HG03025 (cell line): ENCODE measurements around the gene COX7C.
"Not testable (repeated sequence)": the region's sequence is repeated elsewhere in the genome, so short reads cannot be mapped to it uniquely, and the experiment has no call there.

ENCODE experiments used
- ATAC-seq: cut with Tn5 transposase; IDR thresholded peaks from one replicate; pipeline ENCODE4 v1.9.1; 2021; ENCODE audit warnings: mild to moderate bottlenecking, moderate library complexity; ENCODE audit not compliant: unreplicated experiment, low FRiP score

The COX7C gene

GRCh38 chr5:86660771-86661170, 43.0 kb downstream of the COX7C start:
- not testable (repeated sequence) for ATAC-seq

- ATAC-seq, result no peak
Observed at GRCh38 chr5:86664173-86664572, 46.4 kb downstream of the COX7C start.

- no peak for ATAC-seq
Observed at GRCh38 chr5:86665984-86666760, 48.4 kb downstream of the COX7C start.

DNA sequence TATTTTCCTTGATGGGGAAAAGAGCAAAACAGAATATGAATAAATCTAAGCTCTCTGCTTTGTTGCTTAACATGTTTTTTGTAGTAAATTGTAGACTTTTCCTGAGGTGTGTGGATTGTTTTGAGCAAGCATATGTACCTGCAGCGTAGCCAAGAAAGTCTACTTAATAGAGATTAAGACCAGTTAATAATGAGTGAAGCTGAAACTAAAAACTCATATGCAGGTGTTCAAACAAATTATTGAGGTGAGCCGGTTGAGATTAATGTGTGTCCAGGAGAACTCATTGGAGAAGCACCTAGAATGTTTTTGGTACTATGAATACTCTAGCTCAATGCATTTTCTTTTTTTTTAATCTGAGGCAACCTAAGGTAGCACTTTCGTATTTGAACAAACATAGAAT, 49.2 kb downstream of the COX7C start:
- no peak for ATAC-seq
